ENCODE results near the gene HS3ST4. TPM values are rescaled to one million over a fixed set of nuclear protein-coding genes. Genes with fewer than 3 reads are reported as not detected.
"Not testable (repeated sequence)": the region's sequence is repeated elsewhere in the genome, so short reads cannot be mapped to it uniquely, and the experiment has no call there.

HS3ST4 gene
- total RNA-seq, 2 donors from 2014 or later = not detected

- intact Hi-C loops (cut with DNase I) = no loop called here
- no peak for ATAC-seq
- DNase-seq = no peak
Observed at GRCh38 chr16:26031286-26031685, 339.5 kb downstream of the HS3ST4 start.

DNA sequence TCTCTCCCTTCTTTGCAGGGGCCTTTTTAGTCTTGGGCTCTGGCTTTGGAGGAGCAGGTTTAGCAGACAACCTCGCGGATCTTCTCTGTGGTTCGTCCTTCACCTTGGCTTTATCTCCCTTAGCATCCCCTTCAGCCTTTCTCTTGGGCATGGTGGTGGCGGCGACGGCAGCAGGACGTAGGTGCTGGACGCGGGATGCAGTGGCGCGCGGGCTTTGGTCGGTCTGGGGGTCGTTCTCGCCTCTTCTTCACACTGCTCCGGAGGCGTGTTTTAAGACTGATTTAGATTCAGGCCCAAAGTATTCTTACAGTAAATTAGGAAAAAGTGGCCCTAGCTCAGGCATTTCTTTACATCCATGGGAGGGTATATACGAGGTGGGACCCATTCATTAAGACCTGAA lies 340.9 kb downstream of the HS3ST4 start:
- DNase-seq; ATAC-seq; intact Hi-C loops (cut with DNase I): not testable (repeated sequence)

GRCh38 chr16:26041952-26042668 lies 350.4 kb downstream of the HS3ST4 start:
- intact Hi-C loops (cut with DNase I) = no loop called here
- DNase-seq (no peak), ATAC-seq (no peak)

DNA sequence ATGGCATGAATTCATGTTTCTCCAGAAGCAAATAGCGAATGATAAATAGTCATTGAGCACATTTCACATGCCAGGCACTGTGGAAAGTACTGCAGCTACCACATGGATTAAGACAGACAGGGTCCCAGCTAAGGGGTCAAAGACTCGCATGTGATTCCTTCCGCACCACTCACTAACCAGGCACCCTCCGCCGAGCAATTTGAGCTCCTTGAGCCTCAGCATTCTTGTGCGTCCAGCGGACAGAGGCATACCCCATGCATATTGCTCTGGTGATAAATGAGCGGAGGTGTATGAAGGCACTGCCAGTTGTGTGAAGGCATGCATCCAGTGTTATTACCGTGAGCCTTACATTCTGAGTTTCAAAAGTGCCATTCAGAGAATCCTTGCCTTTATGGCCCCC lies 358.7 kb downstream of the HS3ST4 start:
- DNase-seq (no peak), ATAC-seq (no peak)
- intact Hi-C loops (cut with DNase I) = no loop called here

DNA sequence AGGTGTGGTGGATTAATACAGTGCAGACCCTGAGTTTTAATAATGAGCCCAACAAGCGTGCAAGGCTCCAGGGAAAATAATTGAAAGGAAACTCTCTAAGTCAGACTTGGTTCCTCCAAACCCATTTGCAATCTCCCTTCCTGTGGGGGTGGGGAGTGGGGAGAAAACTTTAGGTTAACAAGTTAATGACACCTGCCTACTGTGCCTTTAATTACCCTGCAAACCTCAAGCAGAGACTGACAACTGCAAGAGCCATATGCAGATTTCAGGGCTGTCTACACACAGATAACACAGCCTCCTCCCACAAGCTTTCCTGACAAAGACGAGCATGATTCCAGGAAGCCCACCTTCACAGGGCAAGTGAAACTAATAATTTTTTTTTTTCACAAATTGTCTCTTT lies 359.3 kb downstream of the HS3ST4 start:
- no peak for DNase-seq
- intact Hi-C loops (cut with DNase I) = no loop called here
- ATAC-seq = no peak

- ATAC-seq = no peak
- intact Hi-C loops (cut with DNase I) = no loop called here
- DNase-seq = no peak
Observed at GRCh38 chr16:26053889-26054288, 362.1 kb downstream of the HS3ST4 start.

DNA sequence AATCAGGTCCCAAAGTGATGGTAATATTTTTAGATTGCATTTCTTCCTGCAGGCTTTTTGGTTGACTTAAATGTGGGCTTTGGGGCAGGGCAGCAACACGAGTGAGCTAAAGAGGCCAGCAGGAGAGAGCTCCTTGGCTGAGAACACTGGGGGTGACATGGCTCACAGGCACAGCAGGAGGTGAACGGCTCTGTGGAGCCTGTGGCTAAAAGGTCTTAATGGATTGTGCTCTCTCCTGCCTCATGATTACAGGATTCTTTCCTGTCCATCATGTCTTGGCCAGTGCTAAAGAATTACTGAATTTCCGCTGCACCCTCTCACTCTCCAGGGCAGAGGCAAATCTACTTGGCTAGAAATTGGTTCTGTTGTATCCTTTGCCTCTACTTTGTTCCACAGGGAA lies 366.6 kb downstream of the HS3ST4 start:
- intact Hi-C loops (cut with DNase I) = no loop called here
- ATAC-seq = no peak
- DNase-seq = no peak

DNA sequence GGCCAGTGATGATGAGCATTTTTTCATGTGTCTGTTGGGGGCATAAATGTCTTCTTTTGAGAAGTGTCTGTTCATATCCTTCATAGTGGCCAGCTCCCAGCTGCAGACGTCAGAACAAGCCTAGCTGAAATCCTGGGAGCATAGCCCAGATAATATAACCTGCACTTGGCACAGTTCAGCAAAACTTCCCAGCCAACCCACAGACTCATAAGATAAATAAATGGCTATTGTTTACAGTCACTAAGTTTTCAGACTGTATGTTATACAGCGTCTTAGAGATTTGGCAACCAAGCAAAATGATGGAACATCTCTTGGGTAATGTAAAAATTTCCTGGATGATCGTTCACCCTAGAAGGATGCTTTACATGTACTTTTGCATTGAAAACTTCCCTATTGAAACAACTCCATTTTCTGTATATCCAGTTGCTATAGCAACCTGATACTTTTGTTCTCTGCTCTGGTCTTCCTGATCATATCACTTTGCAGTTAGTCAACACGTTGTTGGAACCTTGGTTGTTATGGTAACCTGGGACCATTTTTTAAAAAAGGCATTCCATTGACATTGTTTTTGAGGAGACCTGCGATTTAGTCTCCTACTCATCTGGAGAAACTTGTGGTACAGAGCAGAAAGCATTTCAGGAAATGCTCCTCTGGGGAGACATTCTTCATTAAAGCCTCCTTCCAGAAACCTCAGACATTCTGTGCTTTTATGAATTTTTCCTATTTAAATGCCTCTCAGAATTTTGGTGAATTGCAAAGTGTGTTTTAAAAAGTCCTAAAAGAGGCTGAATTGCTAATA lies 378.7 kb downstream of the HS3ST4 start:
- no peak for ATAC-seq
- DNase-seq = no peak
- intact Hi-C loops (cut with DNase I) = no loop called here

DNA sequence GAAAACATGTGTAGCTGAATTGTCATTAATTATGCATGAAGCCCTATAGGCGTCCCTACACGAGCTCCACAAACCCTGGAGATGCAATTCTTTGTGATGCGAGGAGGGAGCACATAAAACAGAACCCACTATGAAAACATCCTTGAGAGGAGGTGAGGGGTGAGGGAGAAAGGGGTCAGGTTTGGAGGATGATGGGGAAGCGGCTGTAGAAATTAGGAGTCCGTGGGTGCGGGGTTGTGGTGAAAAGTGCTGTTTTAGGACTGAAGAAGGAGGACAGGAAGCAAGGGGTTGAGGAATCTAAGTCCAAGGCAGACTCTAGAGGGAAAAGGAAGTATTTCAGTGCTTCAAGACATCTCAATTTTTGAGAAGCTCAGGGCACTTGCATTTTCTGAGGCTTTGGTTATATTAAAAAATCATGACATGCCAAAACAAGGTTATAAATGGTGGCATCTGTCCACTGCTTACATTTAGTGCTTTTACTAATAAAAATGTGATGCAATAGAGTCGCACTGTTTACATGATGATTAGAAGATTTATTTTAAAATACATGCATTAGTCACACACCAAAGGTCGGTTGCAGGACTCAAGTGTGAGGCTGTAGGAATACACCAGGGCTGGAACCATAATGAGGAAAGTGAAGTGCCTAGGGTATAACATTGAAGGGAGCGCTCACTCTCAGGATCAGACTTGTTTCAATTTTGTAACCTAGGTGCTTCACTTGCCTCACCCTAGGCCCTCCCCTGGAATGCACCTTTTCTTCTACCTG lies 379.5 kb downstream of the HS3ST4 start:
- intact Hi-C loops (cut with DNase I) = no loop called here
- ATAC-seq (no peak), DNase-seq (no peak)

DNA sequence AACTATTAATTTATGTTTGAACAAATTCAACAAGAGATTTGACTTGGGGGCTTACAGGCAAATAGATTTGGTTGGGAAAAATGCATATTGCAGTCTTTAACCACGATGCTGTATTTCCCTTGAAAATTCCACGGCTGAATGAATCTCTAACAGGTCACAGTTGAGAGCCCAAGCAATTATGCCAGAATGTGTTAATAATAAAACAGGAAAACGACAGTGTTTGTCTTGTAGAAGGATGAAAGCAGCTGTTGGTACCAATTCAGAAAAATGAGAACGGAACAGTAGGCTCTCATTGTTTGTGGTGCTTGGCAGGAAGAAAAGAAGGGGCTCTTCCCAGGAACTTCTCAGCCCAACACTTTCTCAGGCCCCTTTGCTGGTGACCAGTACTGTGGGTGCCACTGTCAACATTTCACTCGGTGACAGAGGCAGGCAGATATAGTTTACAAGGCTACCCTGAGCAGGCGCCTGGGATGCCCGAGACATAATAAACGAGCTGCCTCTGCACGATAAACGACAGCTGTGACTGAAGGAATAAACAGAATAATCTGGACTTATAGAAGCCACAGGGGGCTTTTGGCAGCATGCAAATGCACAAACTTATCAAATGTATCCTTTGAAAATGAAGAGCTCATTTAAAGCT lies 387.1 kb downstream of the HS3ST4 start:
- no peak for ATAC-seq
- no peak for DNase-seq
- intact Hi-C loops (cut with DNase I) = no loop called here

- intact Hi-C loops (cut with DNase I) = no loop called here
- no peak for DNase-seq
- ATAC-seq = no peak
Observed at GRCh38 chr16:26087091-26087490, 395.3 kb downstream of the HS3ST4 start.

DNA sequence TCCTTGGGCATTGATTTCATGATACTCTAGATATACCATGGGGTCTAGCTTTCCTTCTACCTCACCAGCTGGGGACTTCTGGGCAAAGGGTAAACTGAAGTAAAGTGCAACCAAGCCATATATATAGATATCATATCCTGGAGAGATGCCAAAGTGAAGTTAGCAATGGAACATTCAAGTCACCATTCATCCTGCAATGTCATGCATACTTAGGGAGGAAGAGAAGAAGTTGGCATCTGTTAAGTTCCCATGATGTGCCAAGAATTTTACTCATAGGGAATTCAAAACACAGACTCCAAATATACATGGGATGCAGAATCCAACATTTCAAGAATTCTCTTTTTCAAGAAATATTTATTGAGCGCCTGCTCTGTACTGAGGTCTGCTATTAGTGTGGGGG lies 399.8 kb downstream of the HS3ST4 start:
- ATAC-seq = no peak

GRCh38 chr16:26098206-26098605 lies 406.4 kb downstream of the HS3ST4 start:
- ATAC-seq; DNase-seq; intact Hi-C loops (cut with DNase I): not testable (repeated sequence)

More for the DNA sequence above, 399.8 kb downstream of the HS3ST4 start:
- intact Hi-C loops (cut with DNase I) = no loop called here
- DNase-seq = no peak

DNA sequence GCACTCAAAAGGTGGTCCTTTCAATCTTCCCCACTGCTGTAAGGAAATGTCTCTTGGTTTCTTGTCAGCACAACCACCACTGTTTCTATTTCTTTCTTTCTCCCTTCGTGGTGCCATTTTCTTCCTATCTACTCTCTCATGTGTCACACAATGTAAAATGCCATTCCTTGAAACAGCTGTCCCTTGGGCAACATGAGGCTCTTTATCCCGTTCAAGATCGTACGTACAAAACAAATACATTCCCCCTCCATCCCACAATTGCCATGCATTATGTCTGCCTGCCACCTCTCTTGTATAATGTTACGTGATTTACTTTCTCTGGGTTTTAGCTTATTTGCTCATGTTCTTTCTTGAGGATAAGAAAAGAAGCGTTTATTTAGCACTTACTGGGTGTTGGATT lies 410.6 kb downstream of the HS3ST4 start:
- intact Hi-C loops (cut with DNase I) = no loop called here
- no peak for ATAC-seq

DNA sequence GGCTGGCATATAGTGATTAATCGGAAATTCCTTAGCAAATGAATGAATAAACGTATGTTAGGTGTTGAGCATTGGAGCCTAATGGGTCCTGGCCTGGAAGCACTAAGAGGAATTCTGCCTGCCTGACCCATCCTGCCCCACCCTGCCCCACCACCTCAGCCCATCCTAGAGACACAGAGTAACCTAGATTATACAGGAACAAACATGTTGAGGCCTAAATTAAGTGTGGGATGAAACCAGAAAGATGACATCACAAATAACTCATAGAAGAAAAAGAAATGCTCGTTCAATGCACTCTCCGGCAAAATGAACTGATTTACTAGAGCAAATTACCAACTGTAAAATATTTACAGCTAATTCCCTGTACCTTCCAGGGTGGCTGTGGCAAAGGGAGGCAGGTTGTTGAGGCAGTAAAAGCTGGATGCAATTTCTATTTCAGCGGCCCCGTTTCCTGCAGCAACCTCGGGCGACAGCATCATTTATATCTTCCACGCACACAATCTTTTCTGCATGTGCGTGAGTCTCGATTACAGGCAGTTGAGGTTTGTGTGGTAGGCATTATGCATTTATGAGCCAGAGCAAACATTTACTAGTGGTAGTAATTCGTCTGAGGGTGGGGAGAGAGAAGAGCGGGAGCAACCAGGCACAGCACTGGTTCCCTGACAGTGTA lies 417.2 kb downstream of the HS3ST4 start:
- ATAC-seq = no peak
- intact Hi-C loops (cut with DNase I) = no loop called here
- no peak for DNase-seq

More for the DNA sequence above, 410.6 kb downstream of the HS3ST4 start:
- DNase-seq = no peak

DNA sequence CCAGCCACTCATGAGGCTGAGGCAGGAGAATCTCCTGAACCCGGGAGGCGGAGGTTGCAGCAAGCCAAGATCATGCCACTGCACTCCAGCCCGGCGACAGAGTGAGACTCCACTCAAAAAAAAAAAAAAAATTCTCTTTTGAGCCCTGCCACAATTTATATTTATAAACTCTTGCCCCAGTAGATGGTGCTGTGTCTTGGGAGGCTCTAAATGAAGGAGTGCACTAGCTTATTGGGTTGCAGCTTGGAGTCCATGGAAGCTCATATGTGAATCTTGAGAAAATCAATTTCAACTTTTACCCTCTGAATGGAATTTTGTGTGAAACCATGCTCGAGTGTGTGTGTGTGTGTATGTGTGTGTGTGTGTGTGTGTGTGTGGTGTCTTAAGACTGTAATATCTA lies 420.1 kb downstream of the HS3ST4 start:
- no peak for ATAC-seq
- intact Hi-C loops (cut with DNase I) = no loop called here
- DNase-seq = no peak

- no peak for DNase-seq
- no peak for ATAC-seq
- intact Hi-C loops (cut with DNase I) = no loop called here
Observed at GRCh38 chr16:26118575-26118974, 426.8 kb downstream of the HS3ST4 start.

DNA sequence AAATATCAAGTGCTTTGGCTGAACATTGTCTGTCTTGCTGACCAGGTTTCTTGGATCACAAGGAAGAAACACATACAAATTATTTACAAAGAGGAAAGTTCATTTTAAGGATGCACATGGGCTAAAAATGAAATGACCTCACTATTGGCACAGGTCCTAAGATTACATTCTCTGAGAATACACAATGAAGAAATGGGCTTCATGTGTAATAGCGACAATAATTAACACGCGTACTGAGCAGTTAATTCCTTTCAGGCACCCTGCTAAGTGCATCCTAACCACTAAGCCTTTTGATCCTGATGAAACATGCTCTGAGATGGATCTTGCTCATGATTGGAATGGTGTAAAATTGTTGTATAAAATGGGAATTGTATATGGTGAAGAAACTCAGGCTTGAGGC lies 429.0 kb downstream of the HS3ST4 start:
- DNase-seq = no peak
- no peak for ATAC-seq
- intact Hi-C loops (cut with DNase I) = no loop called here

DNA sequence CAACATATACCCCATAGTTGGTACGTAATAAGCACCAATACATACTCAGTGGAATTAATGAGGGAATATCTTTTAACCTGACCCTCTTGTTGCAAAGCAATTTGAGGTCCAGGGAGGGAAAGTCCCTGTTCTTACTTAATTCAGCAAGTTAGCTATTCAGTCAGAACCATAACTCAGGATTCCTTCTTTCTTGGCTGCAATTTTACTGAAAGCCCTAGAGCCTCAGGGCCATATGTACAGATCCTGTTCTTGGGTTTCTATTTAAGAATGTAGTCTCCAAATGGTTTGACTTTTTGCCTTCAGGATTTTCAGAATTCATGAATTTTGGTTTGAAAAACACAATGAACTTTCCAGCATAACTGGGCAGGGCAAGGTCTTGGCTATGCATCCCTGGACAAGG lies 436.5 kb downstream of the HS3ST4 start:
- no peak for DNase-seq
- no peak for ATAC-seq
- intact Hi-C loops (cut with DNase I) = no loop called here

All from left cardiac atrium (tissue), 4 donors.